Epithelial cell of esophagus (primary cell): ENCODE results near the gene CKAP2.
"Not testable (repeated sequence)": the region's sequence is repeated elsewhere in the genome, so short reads cannot be mapped to it uniquely, and the experiment has no call there.

ENCODE experiments used
- DNase-seq: peaks from one replicate; pipeline ENCODE4 v3.0.0; 2010; ENCODE audit warnings: low read depth
- H3K4me3 ChIP-seq: 2 replicates; pipeline ENCODE4 v1.5.1; 2011; ENCODE audit warnings: mild to moderate bottlenecking, low read length, control low read depth

CKAP2 gene

GRCh38 chr13:52497979-52498378, 42.7 kb downstream of the CKAP2 start:
- H3K4me3 ChIP-seq, DNase-seq: not testable (repeated sequence)

GRCh38 chr13:52502277-52502676, 47.0 kb downstream of the CKAP2 start:
- DNase-seq, H3K4me3 ChIP-seq: not testable (repeated sequence)

GRCh38 chr13:52505843-52506242, 50.6 kb downstream of the CKAP2 start:
- DNase-seq, H3K4me3 ChIP-seq: not testable (repeated sequence)

GRCh38 chr13:52509532-52509931, 54.3 kb downstream of the CKAP2 start:
- DNase-seq, H3K4me3 ChIP-seq: not testable (repeated sequence)

GRCh38 chr13:52510221-52510797, 55.0 kb downstream of the CKAP2 start:
- not testable (repeated sequence) for DNase-seq, H3K4me3 ChIP-seq

- H3K4me3 ChIP-seq, DNase-seq: not testable (repeated sequence)
Measured at GRCh38 chr13:52511598-52511997, 56.3 kb downstream of the CKAP2 start.

- peak; percentile 57 for DNase-seq
- H3K4me3 ChIP-seq, result not testable (repeated sequence)
Measured at GRCh38 chr13:52513957-52514596, 58.8 kb downstream of the CKAP2 start.

GRCh38 chr13:52523323-52523722, 68.0 kb downstream of the CKAP2 start:
- DNase-seq, H3K4me3 ChIP-seq: not testable (repeated sequence)
